H1 (cell line): ENCODE results near the gene AGAP1. TPM values are rescaled to one million over a fixed set of nuclear protein-coding genes. Genes with fewer than 3 reads are reported as not detected.

ENCODE experiments used
- CTCF ChIP-seq, 3 experiments: IDR thresholded peaks; 1 replicate in 2 of 3; 2 replicates in 1 of 3; pipeline versions ENCODE4 v1.5.1 to v1.6.1; 2011; ENCODE audit warnings: low read length in 3 of 3, mild to moderate bottlenecking in 3 of 3, inconsistent platforms in 2 of 3, low read depth in 1 of 3, moderate library complexity in 1 of 3; ENCODE audit not compliant: insufficient read depth in 1 of 3; ENCODE audit errors: control extremely low read depth in 1 of 3
- POU5F1 ChIP-seq: IDR thresholded peaks from 2 replicates; pipeline ENCODE4 v1.6.1; 2011; ENCODE audit warnings: low read depth, mild to moderate bottlenecking, low read length, moderate library complexity
- RNF2 ChIP-seq: fragments of 200-900, 300-1000 bp; sonication (generic); IDR thresholded peaks from 2 replicates; pipeline ENCODE4 v1.7.1; 2016; ENCODE audit warnings: borderline replicate concordance, low read depth, mild to moderate bottlenecking, antibody characterized with exemption, low read length; ENCODE audit not compliant: poor library complexity, severe bottlenecking; ENCODE audit errors: missing control alignments
- SP1 ChIP-seq: IDR thresholded peaks from 2 replicates; pipeline ENCODE4 v1.6.1; 2011; ENCODE audit warnings: low read depth, low read length
- SP2 ChIP-seq: IDR thresholded peaks from 2 replicates; pipeline ENCODE4 v1.6.1; 2012; ENCODE audit warnings: mild to moderate bottlenecking, low read length, inconsistent platforms
- TEAD4 ChIP-seq: IDR thresholded peaks from 2 replicates; pipeline ENCODE4 v1.6.1; 2012; ENCODE audit warnings: low read depth, low read length, inconsistent platforms, mixed read lengths
- polyA plus RNA-seq, 7 experiments: library from polyadenylated mRNA; depleted of rRNA in 3 of 7; stranded (reverse) in 5 of 7; unstranded in 2 of 7; fragments of >200 nt in 5 of 7; fragments of 200-250 nt in 2 of 7; gene quantifications; 1 replicate in 5 of 7; 2 replicates in 1 of 7; 4 replicates in 1 of 7; pipeline versions ENCODE4 v1.2.1 to v1.2.3, GENCODE V29; 2011 to 2013; ENCODE audit warnings: missing spikeins in 2 of 7, mixed read lengths in 2 of 7
- total RNA-seq: library from RNA; stranded (reverse); fragmentation: NEBNext Ultra II Directional; extraction: Animal tissue kit (Norgen Biotek cat#: 25700); gene quantifications from 2 replicates; pipeline ENCODE4 v1.2.1, GENCODE V29; 2021

Gene AGAP1
- total and polyA plus RNA-seq, 2 of the 8 experiments (the other 6 are each of a cell fraction or from before 2014, with no cell fraction given): 18.1 to 39.4 TPM

GRCh38 chr2:235722869-235723268, 229.0 kb downstream of the AGAP1 start (continued):
- TF ChIP-seq RNF2 (no peak), TEAD4 (no peak), SP1 (no peak), CTCF (IDR thresholded peaks at IDR 0.05; ENCODE audit: control extremely low read depth in 1 of 3, insufficient read depth in 1 of 3, low read depth in 1 of 3, low read length in 3 of 3) (no peak), POU5F1 (no peak), SP2 (no peak)
